GM19324 (cell line): ENCODE results near the gene NT5C3B.
"Not testable (repeated sequence)": the region's sequence is repeated elsewhere in the genome, so short reads cannot be mapped to it uniquely, and the experiment has no call there.

Source experiments
- ATAC-seq: cut with Tn5 transposase; IDR thresholded peaks from one replicate; pipeline ENCODE4 v1.9.1; 2021; ENCODE audit warnings: mild to moderate bottlenecking, moderate library complexity; ENCODE audit not compliant: unreplicated experiment, low FRiP score

NT5C3B gene

GRCh38 chr17:41835800-41836549, at the start of gene NT5C3B:
Gene NT5C3B, minus strand, starts transcription at chr17:41836232. Its CDS starts 39 bp downstream, at chr17:41836193.
- peak; percentile 75 for ATAC-seq

DNA sequence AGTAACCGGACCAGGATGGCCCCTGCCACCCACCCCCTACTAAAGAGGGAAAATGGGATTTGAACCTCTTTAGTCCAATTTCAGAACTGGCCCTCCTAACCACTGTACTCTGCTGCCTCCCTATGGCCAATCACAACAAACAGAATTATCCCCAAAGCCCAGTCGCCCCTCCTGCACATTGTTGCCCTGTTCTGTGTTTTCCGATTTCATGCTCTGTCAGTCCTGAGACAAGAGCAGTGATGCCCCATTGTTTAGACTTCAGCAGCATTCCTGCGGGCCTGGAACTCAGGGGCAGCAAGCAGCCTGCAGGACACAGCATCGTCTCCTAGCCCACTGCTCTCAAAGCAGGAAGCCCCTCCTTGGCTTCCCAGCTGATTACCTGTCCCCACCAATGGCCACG, 49.7 kb upstream of the NT5C3B start:
- no peak for ATAC-seq

DNA sequence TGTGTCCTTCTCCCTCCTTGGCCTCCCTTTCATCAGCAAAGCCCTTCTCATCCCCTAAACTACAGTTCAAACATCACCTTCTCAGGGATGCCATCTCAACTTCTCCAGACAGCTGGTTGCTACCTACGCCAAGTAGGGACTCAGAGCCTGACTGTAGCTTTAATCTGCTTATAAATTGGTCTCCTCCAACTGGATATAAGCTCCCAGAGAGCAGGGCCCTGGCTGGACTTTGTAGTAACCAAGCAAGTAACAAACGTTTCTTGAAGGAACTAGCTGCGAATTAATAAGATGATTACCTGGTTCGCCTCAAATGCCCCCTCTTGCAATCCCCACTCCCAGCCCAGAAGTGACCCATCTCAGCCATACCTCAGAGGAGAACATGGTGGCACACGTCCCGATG, 46.7 kb upstream of the NT5C3B start:
- ATAC-seq: no peak

DNA sequence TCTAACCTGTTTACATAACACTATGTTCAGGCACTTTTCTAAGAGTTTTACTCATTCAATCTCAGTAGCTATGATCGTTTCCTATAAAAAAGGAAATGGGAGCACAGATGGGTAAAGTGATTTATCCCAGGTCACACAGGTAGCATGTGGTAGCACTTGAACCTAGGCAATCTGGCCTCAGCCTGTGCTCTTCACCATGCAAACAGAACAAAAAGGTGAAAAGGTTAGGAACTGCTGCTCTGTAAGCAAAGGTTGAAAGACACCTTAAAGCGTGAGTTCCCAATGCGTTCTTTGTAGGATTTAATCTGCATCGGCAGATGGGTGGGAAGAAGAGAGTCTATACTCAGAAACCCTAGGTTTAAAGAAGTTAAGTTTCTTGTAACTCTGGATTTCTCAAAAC, 44.1 kb upstream of the NT5C3B start:
- no peak for ATAC-seq

- ATAC-seq: not testable (repeated sequence)
These were observed 38.2 kb upstream of the NT5C3B start for GRCh38 chr17:41874293-41874670.

DNA sequence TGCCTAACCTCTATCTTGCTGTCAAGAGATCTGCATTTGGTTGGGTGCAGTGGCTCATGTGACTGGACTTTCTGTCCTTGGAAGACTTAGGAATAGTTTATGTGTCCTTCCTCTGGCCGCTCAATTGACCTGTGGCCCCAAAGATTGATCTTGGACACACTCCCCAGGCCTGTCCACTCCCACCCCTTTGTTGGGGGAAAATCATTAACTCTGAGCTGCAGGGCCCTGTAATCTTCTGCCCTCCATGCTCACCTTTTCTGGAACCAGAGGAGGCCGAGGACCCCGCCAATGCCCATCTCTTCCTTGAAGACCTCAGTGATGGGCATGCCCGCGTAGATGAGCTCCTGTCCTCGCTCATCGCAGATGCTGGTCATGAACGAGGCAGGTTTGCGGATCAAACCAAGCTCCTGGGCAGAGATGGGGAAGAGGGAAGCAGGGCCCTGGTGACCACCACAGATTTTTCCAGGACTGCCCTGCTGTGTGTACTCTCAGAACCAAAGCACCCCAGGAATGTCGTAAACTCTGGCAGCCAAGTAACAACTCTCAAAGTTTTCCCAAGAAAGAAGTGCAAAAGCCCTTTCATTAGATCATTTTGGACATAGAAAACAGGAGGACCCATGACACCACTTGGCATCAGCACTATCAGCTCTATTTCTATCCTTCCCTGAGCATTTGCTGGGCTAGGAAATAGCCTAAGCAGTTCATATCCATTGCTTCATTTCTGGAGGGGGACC, 37.7 kb upstream of the NT5C3B start:
- no peak for ATAC-seq

- ATAC-seq: no peak
These were observed 35.8 kb upstream of the NT5C3B start for GRCh38 chr17:41871789-41872188.

- ATAC-seq: no peak
These were observed 34.6 kb upstream of the NT5C3B start for GRCh38 chr17:41870627-41871026.

DNA sequence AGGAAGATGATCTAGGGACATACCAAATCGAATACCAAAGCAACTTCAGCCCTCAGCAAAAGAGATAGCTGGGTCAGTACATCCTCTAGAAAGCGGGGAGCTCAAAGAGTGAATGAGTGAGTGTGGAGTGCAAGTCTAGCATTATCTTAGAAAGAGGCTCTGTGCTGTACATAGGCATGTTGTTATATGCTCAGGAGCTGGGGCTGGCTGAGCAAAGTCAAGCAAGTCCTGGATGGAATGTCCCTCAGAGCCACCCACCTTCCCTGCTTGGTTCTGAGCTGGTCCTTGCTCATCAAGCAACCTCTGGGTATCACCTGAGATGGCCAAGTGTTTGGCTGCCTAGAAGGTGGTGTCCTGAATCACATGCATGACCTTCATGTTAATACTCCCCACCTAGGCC, 34.1 kb upstream of the NT5C3B start:
- no peak for ATAC-seq

DNA sequence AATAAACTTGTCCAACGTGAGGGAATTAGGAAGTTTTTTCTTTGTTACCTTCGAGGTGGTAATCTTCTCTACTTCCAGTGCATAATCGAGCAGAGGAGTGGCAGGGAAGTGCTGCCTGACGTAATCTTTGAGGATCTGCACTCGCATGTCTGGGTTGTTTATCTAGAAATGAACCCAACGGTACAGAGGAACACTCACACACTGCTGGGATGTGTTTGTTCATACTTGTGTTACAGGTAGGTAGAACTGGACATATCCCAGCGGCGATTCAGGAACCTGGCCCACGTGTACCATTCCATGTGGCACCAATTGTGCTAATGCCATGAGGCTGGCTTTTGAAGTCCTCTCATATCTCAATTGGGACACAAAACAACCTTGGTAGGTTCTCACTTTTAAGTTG, 33.4 kb upstream of the NT5C3B start:
- ATAC-seq: no peak

- no peak for ATAC-seq
These were observed 32.5 kb upstream of the NT5C3B start for GRCh38 chr17:41868568-41868967.

DNA sequence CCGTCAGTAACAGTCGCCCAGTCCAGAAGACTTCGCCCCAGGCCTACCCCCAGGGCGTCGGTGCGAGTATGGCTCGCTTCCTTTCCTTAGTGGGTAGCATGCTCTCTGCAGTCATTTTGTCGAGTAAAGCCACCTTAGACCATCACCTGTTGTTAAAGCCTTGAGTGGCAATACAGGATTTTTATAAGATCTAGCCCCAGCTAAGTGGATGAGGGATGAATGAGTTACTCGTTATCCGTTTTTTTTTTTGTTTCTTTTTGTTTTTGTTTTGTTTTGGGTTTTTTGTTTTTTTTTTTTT, 29.5 kb upstream of the NT5C3B start:
- ATAC-seq: no peak

GRCh38 chr17:41864836-41865595, 29.0 kb upstream of the NT5C3B start, which contains the start of gene KLHL11:
Gene KLHL11, minus strand, starts transcription at chr17:41865423. Its CDS starts 53 bp downstream, at chr17:41865370.
- peak; percentile 84 for ATAC-seq

DNA sequence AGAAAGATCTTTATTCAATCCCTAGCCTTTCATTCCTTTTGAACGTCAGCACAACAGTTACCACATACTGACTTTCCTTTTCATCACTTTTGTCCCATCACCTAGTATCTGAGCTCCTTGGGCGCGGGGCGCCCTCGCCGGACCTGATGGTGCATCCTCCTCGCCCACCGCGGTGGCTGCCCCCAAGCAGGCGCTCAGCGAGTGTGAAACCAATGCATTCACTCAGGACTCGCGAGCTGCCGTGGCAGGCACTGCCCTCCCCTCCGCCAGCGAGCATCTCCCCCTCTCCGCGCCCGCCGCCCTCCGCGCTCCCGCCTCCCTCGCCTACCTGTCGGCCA, 28.4 kb upstream of the NT5C3B start:
- peak; percentile 29 for ATAC-seq

GRCh38 chr17:41863074-41863848, 27.2 kb upstream of the NT5C3B start:
- ATAC-seq: no peak

- no peak for ATAC-seq
These were observed 24.4 kb upstream of the NT5C3B start for GRCh38 chr17:41860254-41860931.

DNA sequence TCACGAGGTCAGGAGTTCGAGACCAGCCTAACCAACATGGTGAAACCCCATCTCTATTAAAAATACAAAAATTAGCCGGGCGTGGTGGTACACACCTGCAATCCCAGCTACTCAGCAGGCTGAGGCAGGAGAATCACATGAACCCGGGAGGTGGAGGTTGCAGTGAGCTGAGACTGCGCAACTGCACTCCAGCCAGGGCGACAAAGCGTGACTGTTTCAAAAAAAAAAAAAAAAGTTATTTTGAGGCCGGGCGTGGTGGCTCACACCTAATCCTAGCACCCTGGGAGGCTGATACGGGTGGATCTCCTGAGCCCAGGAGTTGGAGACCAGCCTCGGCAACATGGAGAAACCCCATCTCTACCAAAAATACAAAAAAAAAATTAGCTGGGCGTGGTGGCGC, 15.3 kb upstream of the NT5C3B start:
- not testable (repeated sequence) for ATAC-seq

DNA sequence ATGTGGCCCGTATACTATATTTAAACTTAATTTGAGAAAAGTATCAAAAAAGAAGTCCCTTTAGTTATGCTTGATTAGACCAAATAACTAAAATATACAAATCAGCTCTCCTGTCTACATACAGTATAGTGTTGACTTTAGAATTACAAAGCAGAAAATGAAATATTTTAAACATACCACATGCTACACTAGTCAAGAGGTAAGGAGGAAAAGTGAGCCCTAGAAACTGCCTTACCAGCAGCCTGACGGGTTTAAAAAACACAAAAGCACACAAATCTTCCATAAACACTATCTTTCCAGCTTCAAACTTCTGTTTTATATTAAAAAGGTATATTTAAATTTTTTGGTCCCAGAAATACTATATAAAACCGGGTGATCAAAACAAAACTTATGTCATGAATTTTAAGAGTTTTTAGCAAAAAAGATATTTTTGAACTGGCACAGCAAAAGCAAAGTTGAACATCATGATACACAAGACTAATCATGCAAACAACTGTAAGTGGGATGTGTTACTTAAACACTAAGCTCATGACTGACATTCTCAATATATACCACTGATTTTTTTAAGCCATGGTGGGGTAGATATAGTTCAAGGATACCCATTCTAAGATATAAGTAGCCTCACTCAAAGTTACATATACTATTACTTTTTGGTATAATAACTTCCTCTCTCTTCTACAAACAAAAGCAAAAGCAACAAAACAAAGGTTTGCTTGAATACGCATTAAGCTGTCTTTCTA, 13.4 kb upstream of the NT5C3B start:
- no peak for ATAC-seq

DNA sequence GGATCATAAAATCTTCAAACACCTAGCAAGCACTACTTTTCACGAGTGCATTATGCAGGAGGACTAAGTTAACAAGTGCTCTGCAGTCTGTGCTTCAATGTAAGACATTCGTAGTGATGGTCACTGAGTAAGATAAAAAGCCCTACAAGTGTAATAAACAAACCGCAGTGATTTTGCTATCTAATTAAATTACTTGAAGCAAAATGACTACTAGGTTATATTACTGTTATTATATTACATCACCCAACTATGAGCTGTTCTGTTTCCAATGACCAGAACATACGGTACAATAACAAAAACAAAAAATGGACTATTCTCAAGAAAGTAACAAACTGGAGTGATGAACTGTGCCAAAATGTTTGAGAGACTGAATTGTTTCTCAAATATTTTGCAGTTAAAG, 12.8 kb upstream of the NT5C3B start:
- ATAC-seq: no peak

DNA sequence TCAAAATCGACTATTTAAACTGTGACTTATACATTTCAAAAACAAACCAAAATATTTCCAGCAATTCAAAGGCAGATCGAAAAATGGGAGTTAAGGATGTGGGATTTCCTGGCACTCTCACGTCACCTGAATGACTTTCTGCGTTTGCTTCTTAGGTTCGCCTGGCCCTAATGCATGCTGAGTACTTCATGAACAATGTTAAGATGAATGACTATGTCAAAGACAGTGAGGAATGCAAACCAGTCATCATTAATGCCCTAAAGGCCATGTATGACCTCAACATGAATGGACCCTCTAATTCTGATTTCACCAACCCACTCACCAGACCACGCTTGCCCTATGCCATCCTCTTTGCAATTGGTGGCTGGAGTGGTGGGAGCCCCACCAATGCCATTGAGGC, 8.9 kb upstream of the NT5C3B start:
- ATAC-seq: no peak
